Measurements from ENCODE around the gene PACS1. TPM values are rescaled to one million over a fixed set of nuclear protein-coding genes. Genes with fewer than 3 reads are reported as not detected.

Gene PACS1
- total RNA-seq, 6 experiments from 2014 or later, result 82.8 to 114 (median 91.8) TPM

- Mint-ChIP-seq H3K27ac (no peak within 1 kb of the TSS), H3K27me3 (ENCODE audit: insufficient read depth) (peaks cover 13% of the 10 kb centered on the region), H3K36me3 (ENCODE audit: low read depth) (no peaks in the 10 kb centered on the region), H3K4me1 (ENCODE audit: low read depth) (peaks cover 28% of the 10 kb centered on the region), H3K4me3 (peak within 1 kb of the TSS; percentile 96; the same call in 1 of the 2 replicates), H3K9me3 (no peaks in the 10 kb centered on the region)
- DNase-seq, result no peak
- no peak for TF ChIP-seq CTCF (IDR thresholded peaks at IDR 0.05)
Observed at GRCh38 chr11:66291706-66292542, 221.9 kb downstream of the PACS1 start, which contains the start of gene TMEM151A. TSS of gene TMEM151A (plus strand) at chr11:66291894. CDS start at chr11:66292014, 120 bp downstream.

- H3K4me1 Mint-ChIP-seq (ENCODE audit: low read depth), result peaks cover 20% of the 10 kb centered on the region
Observed at GRCh38 chr11:66292543-66293332, 222.7 kb downstream of the PACS1 start.

GRCh38 chr11:66293352-66293751, 223.3 kb downstream of the PACS1 start:
- TF ChIP-seq CTCF (IDR thresholded peaks at IDR 0.05), result no peak
- peaks cover 19% of the 10 kb centered on the region for H3K4me1 Mint-ChIP-seq (ENCODE audit: low read depth)
- H3K27ac Mint-ChIP-seq, result no peak overlapping the region
- H3K4me3 Mint-ChIP-seq, result no peak overlapping the region
- H3K36me3 Mint-ChIP-seq (ENCODE audit: low read depth), result no peaks in the 10 kb centered on the region
- H3K27me3 Mint-ChIP-seq (ENCODE audit: insufficient read depth), result peaks cover 20% of the 10 kb centered on the region
- H3K9me3 Mint-ChIP-seq, result no peaks in the 10 kb centered on the region
- no peak for DNase-seq

More at GRCh38 chr11:66292543-66293332, 222.7 kb downstream of the PACS1 start:
- Mint-ChIP-seq H3K27ac (no peak overlapping the region), H3K9me3 (no peaks in the 10 kb centered on the region), H3K4me3 (no peak overlapping the region), H3K27me3 (ENCODE audit: insufficient read depth) (peaks cover 20% of the 10 kb centered on the region), H3K36me3 (ENCODE audit: low read depth) (no peaks in the 10 kb centered on the region)
- TF ChIP-seq CTCF (IDR thresholded peaks at IDR 0.05), result no peak
- no peak for DNase-seq

- Mint-ChIP-seq H3K27ac (no peak overlapping the region), H3K36me3 (ENCODE audit: low read depth) (no peaks in the 10 kb centered on the region), H3K4me1 (ENCODE audit: low read depth) (peaks cover 19% of the 10 kb centered on the region), H3K4me3 (no peak overlapping the region), H3K9me3 (no peaks in the 10 kb centered on the region), H3K27me3 (ENCODE audit: insufficient read depth) (peaks cover 18% of the 10 kb centered on the region)
- TF ChIP-seq CTCF (IDR thresholded peaks at IDR 0.05), result no peak
- no peak for DNase-seq
Observed at GRCh38 chr11:66293777-66294625, 223.9 kb downstream of the PACS1 start.

Other genes with a start within 250 kb of the PACS1 start
- gene SNX32, start 236.3 kb upstream of the PACS1 start, total RNA-seq (2021; fragmentation: NEBNext Ultra II Directional; extraction: Animal tissue kit (Norgen Biotek cat#: 25700)), result not detected
- 1,000 to 10,000 TPM; 2,002 to 2,288 (median 2,238) TPM for gene CFL1, start 212.1 kb upstream of the PACS1 start, total RNA-seq (2021; fragmentation: NEBNext Ultra II Directional; extraction: Animal tissue kit (Norgen Biotek cat#: 25700))
- 10 to 100 TPM; 38.4 to 47.9 (median 43.1) TPM for gene MUS81, start 209.8 kb upstream of the PACS1 start, total RNA-seq (2021; fragmentation: NEBNext Ultra II Directional; extraction: Animal tissue kit (Norgen Biotek cat#: 25700))
- 100 to 1,000 TPM; 318 to 359 (median 329) TPM for gene EFEMP2, start 197.5 kb upstream of the PACS1 start, total RNA-seq (2021; fragmentation: NEBNext Ultra II Directional; extraction: Animal tissue kit (Norgen Biotek cat#: 25700))
- gene CTSW, start 190.4 kb upstream of the PACS1 start, total RNA-seq (2021; fragmentation: NEBNext Ultra II Directional; extraction: Animal tissue kit (Norgen Biotek cat#: 25700)), result under 1 TPM in 4 of 6 experiments, not detected in 2; 0.11 to 0.22 (median 0.14) TPM
- gene FIBP, start 181.8 kb upstream of the PACS1 start, total RNA-seq (2021; fragmentation: NEBNext Ultra II Directional; extraction: Animal tissue kit (Norgen Biotek cat#: 25700)), result 100 to 1,000 TPM; 117 to 145 (median 135) TPM
- 100 to 1,000 TPM in 2 of 6 experiments, 10 to 100 TPM in 4; 78.9 to 112 (median 87.7) TPM for gene CCDC85B, start 179.6 kb upstream of the PACS1 start, total RNA-seq (2021; fragmentation: NEBNext Ultra II Directional; extraction: Animal tissue kit (Norgen Biotek cat#: 25700))
- 100 to 1,000 TPM; 134 to 275 (median 234) TPM for gene FOSL1, start 169.9 kb upstream of the PACS1 start, total RNA-seq (2021; fragmentation: NEBNext Ultra II Directional; extraction: Animal tissue kit (Norgen Biotek cat#: 25700))
- 10 to 100 TPM; 79.0 to 94.6 (median 85.0) TPM for gene C11orf68, start 151.2 kb upstream of the PACS1 start, total RNA-seq (2021; fragmentation: NEBNext Ultra II Directional; extraction: Animal tissue kit (Norgen Biotek cat#: 25700))
- gene DRAP1, start 150.8 kb upstream of the PACS1 start, total RNA-seq (2021; fragmentation: NEBNext Ultra II Directional; extraction: Animal tissue kit (Norgen Biotek cat#: 25700)), result 100 to 1,000 TPM; 362 to 687 (median 615) TPM
- under 1 TPM in 1 of 6 experiments, not detected in 5; 0.23 TPM for gene TSGA10IP, start 124.8 kb upstream of the PACS1 start, total RNA-seq (2021; fragmentation: NEBNext Ultra II Directional; extraction: Animal tissue kit (Norgen Biotek cat#: 25700))
- gene SART1, start 108.5 kb upstream of the PACS1 start, total RNA-seq (2021; fragmentation: NEBNext Ultra II Directional; extraction: Animal tissue kit (Norgen Biotek cat#: 25700)), result 10 to 100 TPM; 51.7 to 69.3 (median 61.0) TPM
- gene EIF1AD, start 68.1 kb upstream of the PACS1 start, total RNA-seq (2021; fragmentation: NEBNext Ultra II Directional; extraction: Animal tissue kit (Norgen Biotek cat#: 25700)), result 10 to 100 TPM; 28.6 to 36.8 (median 31.7) TPM
- gene BANF1, start 67.8 kb upstream of the PACS1 start, total RNA-seq (2021; fragmentation: NEBNext Ultra II Directional; extraction: Animal tissue kit (Norgen Biotek cat#: 25700)), result 100 to 1,000 TPM; 257 to 337 (median 300) TPM
- under 1 TPM in 2 of 6 experiments, not detected in 4; 0.33 to 0.83 TPM for gene CST6, start 58.3 kb upstream of the PACS1 start, total RNA-seq (2021; fragmentation: NEBNext Ultra II Directional; extraction: Animal tissue kit (Norgen Biotek cat#: 25700))
- gene CATSPER1, start 43.8 kb upstream of the PACS1 start, total RNA-seq (2021; fragmentation: NEBNext Ultra II Directional; extraction: Animal tissue kit (Norgen Biotek cat#: 25700)), result 1 to 10 TPM; 2.1 to 3.8 (median 2.7) TPM
- under 1 TPM in 1 of 6 experiments, not detected in 5; 0.14 TPM for gene GAL3ST3, start 21.1 kb upstream of the PACS1 start, total RNA-seq (2021; fragmentation: NEBNext Ultra II Directional; extraction: Animal tissue kit (Norgen Biotek cat#: 25700))
- 100 to 1,000 TPM; 199 to 240 (median 222) TPM for gene SF3B2, start 17.9 kb upstream of the PACS1 start, total RNA-seq (2021; fragmentation: NEBNext Ultra II Directional; extraction: Animal tissue kit (Norgen Biotek cat#: 25700))
- gene KLC2, start 187.4 kb downstream of the PACS1 start, total RNA-seq (2021; fragmentation: NEBNext Ultra II Directional; extraction: Animal tissue kit (Norgen Biotek cat#: 25700)), result 10 to 100 TPM; 43.4 to 51.9 (median 46.0) TPM
- 100 to 1,000 TPM; 220 to 272 (median 246) TPM for gene RAB1B, start 198.4 kb downstream of the PACS1 start, total RNA-seq (2021; fragmentation: NEBNext Ultra II Directional; extraction: Animal tissue kit (Norgen Biotek cat#: 25700))
- gene CNIH2, start 207.9 kb downstream of the PACS1 start, total RNA-seq (2021; fragmentation: NEBNext Ultra II Directional; extraction: Animal tissue kit (Norgen Biotek cat#: 25700)), result 1 to 10 TPM in 3 of 6 experiments, under 1 TPM in 3; 0.73 to 1.9 (median 1.1) TPM
- gene YIF1A, start 218.9 kb downstream of the PACS1 start, total RNA-seq (2021; fragmentation: NEBNext Ultra II Directional; extraction: Animal tissue kit (Norgen Biotek cat#: 25700)), result 100 to 1,000 TPM; 150 to 183 (median 153) TPM
- gene TMEM151A, start 221.6 kb downstream of the PACS1 start, total RNA-seq (2021; fragmentation: NEBNext Ultra II Directional; extraction: Animal tissue kit (Norgen Biotek cat#: 25700)), result under 1 TPM in 2 of 6 experiments, not detected in 4; 0.07 to 0.11 TPM
- 100 to 1,000 TPM; 437 to 739 (median 687) TPM for gene CD248, start 246.8 kb downstream of the PACS1 start, total RNA-seq (2021; fragmentation: NEBNext Ultra II Directional; extraction: Animal tissue kit (Norgen Biotek cat#: 25700))

All from HFFc6 (cell line).